Measurements from ENCODE around the gene ASCC3.

DNA sequence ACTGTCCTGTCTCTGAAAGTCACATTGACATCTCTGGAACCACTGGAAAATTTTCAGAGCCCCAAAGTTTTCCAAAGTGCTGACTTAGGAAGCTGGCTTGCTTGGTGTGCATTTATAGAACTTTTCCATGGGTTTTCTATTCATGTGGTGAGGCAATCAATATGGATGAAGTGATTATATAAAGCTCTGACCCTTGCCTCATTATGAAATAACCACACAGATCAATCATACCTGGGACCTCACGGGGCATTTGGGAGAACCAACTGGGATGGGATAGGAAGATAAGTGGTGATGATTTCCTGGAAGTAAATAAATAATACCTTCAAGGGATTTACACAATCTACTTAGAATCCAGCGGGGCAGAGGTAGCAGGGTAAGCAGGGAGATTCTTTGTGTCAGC is 393.5 kb downstream of the ASCC3 start:
- no peak for TF ChIP-seq CREB1 (CRISPR knock-in tag; IDR thresholded peaks at IDR 0.05; ENCODE audit: low read depth)
- TF ChIP-seq, protein P1, sequence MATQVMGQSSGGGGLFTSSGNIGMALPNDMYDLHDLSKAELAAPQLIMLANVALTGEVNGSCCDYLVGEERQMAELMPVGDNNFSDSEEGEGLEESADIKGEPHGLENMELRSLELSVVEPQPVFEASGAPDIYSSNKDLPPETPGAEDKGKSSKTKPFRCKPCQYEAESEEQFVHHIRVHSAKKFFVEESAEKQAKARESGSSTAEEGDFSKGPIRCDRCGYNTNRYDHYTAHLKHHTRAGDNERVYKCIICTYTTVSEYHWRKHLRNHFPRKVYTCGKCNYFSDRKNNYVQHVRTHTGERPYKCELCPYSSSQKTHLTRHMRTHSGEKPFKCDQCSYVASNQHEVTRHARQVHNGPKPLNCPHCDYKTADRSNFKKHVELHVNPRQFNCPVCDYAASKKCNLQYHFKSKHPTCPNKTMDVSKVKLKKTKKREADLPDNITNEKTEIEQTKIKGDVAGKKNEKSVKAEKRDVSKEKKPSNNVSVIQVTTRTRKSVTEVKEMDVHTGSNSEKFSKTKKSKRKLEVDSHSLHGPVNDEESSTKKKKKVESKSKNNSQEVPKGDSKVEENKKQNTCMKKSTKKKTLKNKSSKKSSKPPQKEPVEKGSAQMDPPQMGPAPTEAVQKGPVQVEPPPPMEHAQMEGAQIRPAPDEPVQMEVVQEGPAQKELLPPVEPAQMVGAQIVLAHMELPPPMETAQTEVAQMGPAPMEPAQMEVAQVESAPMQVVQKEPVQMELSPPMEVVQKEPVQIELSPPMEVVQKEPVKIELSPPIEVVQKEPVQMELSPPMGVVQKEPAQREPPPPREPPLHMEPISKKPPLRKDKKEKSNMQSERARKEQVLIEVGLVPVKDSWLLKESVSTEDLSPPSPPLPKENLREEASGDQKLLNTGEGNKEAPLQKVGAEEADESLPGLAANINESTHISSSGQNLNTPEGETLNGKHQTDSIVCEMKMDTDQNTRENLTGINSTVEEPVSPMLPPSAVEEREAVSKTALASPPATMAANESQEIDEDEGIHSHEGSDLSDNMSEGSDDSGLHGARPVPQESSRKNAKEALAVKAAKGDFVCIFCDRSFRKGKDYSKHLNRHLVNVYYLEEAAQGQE (IDR thresholded peaks at IDR 0.05; ENCODE audit: unreplicated experiment), result no peak
- TF ChIP-seq, protein P2, sequence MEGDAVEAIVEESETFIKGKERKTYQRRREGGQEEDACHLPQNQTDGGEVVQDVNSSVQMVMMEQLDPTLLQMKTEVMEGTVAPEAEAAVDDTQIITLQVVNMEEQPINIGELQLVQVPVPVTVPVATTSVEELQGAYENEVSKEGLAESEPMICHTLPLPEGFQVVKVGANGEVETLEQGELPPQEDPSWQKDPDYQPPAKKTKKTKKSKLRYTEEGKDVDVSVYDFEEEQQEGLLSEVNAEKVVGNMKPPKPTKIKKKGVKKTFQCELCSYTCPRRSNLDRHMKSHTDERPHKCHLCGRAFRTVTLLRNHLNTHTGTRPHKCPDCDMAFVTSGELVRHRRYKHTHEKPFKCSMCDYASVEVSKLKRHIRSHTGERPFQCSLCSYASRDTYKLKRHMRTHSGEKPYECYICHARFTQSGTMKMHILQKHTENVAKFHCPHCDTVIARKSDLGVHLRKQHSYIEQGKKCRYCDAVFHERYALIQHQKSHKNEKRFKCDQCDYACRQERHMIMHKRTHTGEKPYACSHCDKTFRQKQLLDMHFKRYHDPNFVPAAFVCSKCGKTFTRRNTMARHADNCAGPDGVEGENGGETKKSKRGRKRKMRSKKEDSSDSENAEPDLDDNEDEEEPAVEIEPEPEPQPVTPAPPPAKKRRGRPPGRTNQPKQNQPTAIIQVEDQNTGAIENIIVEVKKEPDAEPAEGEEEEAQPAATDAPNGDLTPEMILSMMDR (conservative IDR thresholded peaks at IDR 0.05; ENCODE audit: low read depth in 2 of 2), result no peak
- TF ChIP-seq EZH2phosphoT487 (IDR thresholded peaks at IDR 0.05; ENCODE audit: unreplicated experiment), result no peak
- TF ChIP-seq POLR2AphosphoS5 (IDR thresholded peaks at IDR 0.05; ENCODE audit: low read depth), result no peak
- no peak for TF ChIP-seq EZH2 (IDR thresholded peaks at IDR 0.05; ENCODE audit: low read depth, unreplicated experiment)
- TF ChIP-seq JUNB (IDR thresholded peaks at IDR 0.05; ENCODE audit: unreplicated experiment), result no peak

All from GM23338 (cell line).